K562 (cell line): ENCODE results near the gene TTLL4. TPM values are rescaled to one million over a fixed set of nuclear protein-coding genes. Genes with fewer than 3 reads are reported as not detected.

ENCODE experiments used
- ATAC-seq: fragments of 200-7000 bp; cut with Tn5 transposase; 3 replicates; pipeline ENCODE4 v1.9.1; 2020; ENCODE audit warnings: moderate library complexity
- BruUV-seq: library from RNA; stranded (reverse); fragments of 400-500 nt; replicated peaks from 2 replicates; lab custom pipeline; 2021; lab: Mats Ljungman, UMichigan
- CTCF ChIA-PET: fragments of 300-600 bp; formaldehyde crosslinking; extraction: SDS; loops from one replicate; lab custom pipeline; 2021; ENCODE audit warnings: low intra/inter-chr PET ratio; lab: Yijun Ruan, JAX
- POLR2A ChIA-PET: fragments of 300-600, 350-650 bp; sonication (Branson Sonifier 250); formaldehyde crosslinking; extraction: SDS; loops from one replicate; lab custom pipeline; 2021; ENCODE audit warnings: antibody characterized with exemption, inconsistent platforms; lab: Yijun Ruan, JAX
- DNase-seq, 4 experiments: peaks; one replicate each; pipeline versions ENCODE4 v3.0.0 to v3.0.0-alpha.2; 2011 to 2018; ENCODE audit warnings: low spot score in 3 of 4, mixed read lengths in 3 of 4; ENCODE audit errors: extremely low read depth in 1 of 4
- FAIRE-seq: peaks from 2 replicates; lab custom pipeline; 2011; peaks lifted over from hg19 to GRCh38; lab: Jason Lieb, UNC
- H2AFZ ChIP-seq: 2 replicates; pipeline ENCODE4 v1.6.0; 2011; ENCODE audit warnings: low read depth, low read length, control low read depth, inconsistent platforms
- H3K27ac ChIP-seq: fragments of 200-600 bp; 3 replicates; pipeline ENCODE4 v1.8.0; 2011; ENCODE audit warnings: low read depth, mild to moderate bottlenecking, control low read depth, inconsistent platforms, low read length, moderate library complexity, mixed read lengths; ENCODE audit errors: extremely low read depth
- H3K27me3 ChIP-seq, 2 experiments: fragments of 300-600 bp in 1 of 2; 2 replicates in 1 of 2; 3 replicates in 1 of 2; pipeline versions ENCODE4 v1.6.0 to v1.8.0; 2011; ENCODE audit warnings: inconsistent platforms in 2 of 2, low read length in 2 of 2, mild to moderate bottlenecking in 1 of 2, mixed read lengths in 1 of 2, moderate library complexity in 1 of 2; ENCODE audit not compliant: control insufficient read depth in 2 of 2, insufficient read depth in 2 of 2
- H3K36me3 ChIP-seq: fragments of 300-600 bp; 3 replicates; pipeline ENCODE4 v1.8.0; 2011; ENCODE audit warnings: mild to moderate bottlenecking, low read length, inconsistent platforms; ENCODE audit not compliant: control insufficient read depth, insufficient read depth
- H3K4me1 ChIP-seq, 2 experiments: fragments of 200-600 bp in 1 of 2; replicated peaks in 1 of 2; 2 replicates in 1 of 2; 3 replicates in 1 of 2; pipeline versions ENCODE4 v1.5.1 to v1.8.0; 2011; ENCODE audit warnings: inconsistent platforms in 2 of 2, low read length in 2 of 2, mild to moderate bottlenecking in 1 of 2, mixed read lengths in 1 of 2, moderate library complexity in 1 of 2; ENCODE audit not compliant: control insufficient read depth in 2 of 2, insufficient read depth in 2 of 2
- H3K4me2 ChIP-seq: 2 replicates; pipeline ENCODE4 v1.6.1; 2011; ENCODE audit warnings: low read length, control low read depth, inconsistent platforms, mixed read lengths; ENCODE audit not compliant: insufficient read depth
- H3K4me3 ChIP-seq: fragments of 200-600 bp; sonication (generic), shearing (Covaris generic); 2 replicates; pipeline ENCODE4 v1.5.1; 2016; ENCODE audit warnings: control low read depth, inconsistent platforms
- H3K79me2 ChIP-seq: fragments of 200-600 bp; 3 replicates; pipeline ENCODE4 v1.8.0; 2011; ENCODE audit warnings: low read length, inconsistent platforms; ENCODE audit not compliant: control insufficient read depth, insufficient read depth
- H3K9ac ChIP-seq, 2 experiments: 2 replicates each; pipeline versions ENCODE4 v1.6.0 to v1.6.1; 2011; ENCODE audit warnings: low read depth in 2 of 2, low read length in 2 of 2, control low read depth in 1 of 2, inconsistent platforms in 1 of 2, mild to moderate bottlenecking in 1 of 2, mixed read lengths in 1 of 2; ENCODE audit not compliant: insufficient read depth in 1 of 2
- H3K9me1 ChIP-seq: one replicate; pipeline ENCODE4 v1.6.0; 2011; ENCODE audit warnings: inconsistent platforms, mild to moderate bottlenecking, low read length, moderate library complexity; ENCODE audit not compliant: control insufficient read depth, insufficient read depth
- H3K9me3 ChIP-seq: replicated peaks from 2 replicates; pipeline ENCODE4 v1.5.1; 2011; ENCODE audit warnings: low read depth, low read length, inconsistent platforms; ENCODE audit not compliant: control insufficient read depth, insufficient read depth
- H4K20me1 ChIP-seq: replicated peaks from 2 replicates; pipeline ENCODE4 v1.6.1; 2011; ENCODE audit warnings: low read length, inconsistent platforms, mixed read lengths; ENCODE audit not compliant: control insufficient read depth, insufficient read depth
- DPF2 ChIP-seq: fragments of 450-650 bp; IDR thresholded peaks from 2 replicates; pipeline ENCODE4 v1.6.1; 2016
- ESRRA ChIP-seq: fragments of 450-650 bp; IDR thresholded peaks from 2 replicates; pipeline ENCODE4 v1.6.1; 2014; ENCODE audit warnings: low read depth, mild to moderate bottlenecking, moderate library complexity, borderline replicate concordance
- FOSL1 ChIP-seq: fragments of 200-800 bp; sonication (Bioruptor generic); conservative IDR thresholded peaks from 2 replicates; pipeline ENCODE4 v1.6.1; 2016; ENCODE audit warnings: missing genetic modification characterization, missing compliant biosample characterization
- HDAC2 ChIP-seq: fragments of 450-650 bp; IDR thresholded peaks from 2 replicates; pipeline ENCODE4 v1.6.1; 2016; ENCODE audit warnings: mild to moderate bottlenecking
- JUND ChIP-seq, 2 experiments: IDR thresholded peaks; 2 replicates in 1 of 2; 3 replicates in 1 of 2; pipeline ENCODE4 v1.6.1; 2011; ENCODE audit warnings: borderline replicate concordance in 2 of 2, low read depth in 2 of 2, low read length in 2 of 2, improper control_type of control experiment in 1 of 2, missing biosample characterization in 1 of 2, missing genetic modification characterization in 1 of 2, missing genetic modification reagents in 1 of 2
- MCM7 ChIP-seq, 2 experiments: fragments of 450-650 bp; IDR thresholded peaks; 2 replicates each; pipeline ENCODE4 v1.6.1; 2016 to 2018
- MEIS2 ChIP-seq: fragments of 450-650 bp; IDR thresholded peaks from 2 replicates; pipeline ENCODE4 v1.6.1; 2014; ENCODE audit warnings: mild to moderate bottlenecking; ENCODE audit not compliant: partially characterized antibody
- SMC3 ChIP-seq: conservative IDR thresholded peaks from 2 replicates; pipeline ENCODE4 v1.6.1; 2011; ENCODE audit warnings: low read depth, low read length, improper control_type of control experiment; ENCODE audit not compliant: insufficient read depth
- ZNF311 ChIP-seq: fragments of 250-450 bp; sonication (Bioruptor Pico); IDR thresholded peaks from 2 replicates; pipeline ENCODE4 v1.4.0; 2020; ENCODE audit warnings: mild to moderate bottlenecking, moderate library complexity
- WGBS: fragments of 100-300 bp; shearing (Covaris generic); methylation state at CpG from one replicate; pipeline ENCODE4 v1.1.6; 2016; ENCODE audit warnings: low coverage, mixed read lengths; ENCODE audit not compliant: insufficient coverage; ENCODE audit errors: missing lambda C conversion rate; 5-methylcytosine and 5-hydroxymethylcytosine counted together
- in situ Hi-C: fragments of 300-500 bp; cut with MboI; formaldehyde crosslinking; loops from 4 replicates; pipeline ENCODE4 v1.15.0; 2018; ENCODE audit warnings: inconsistent platforms, mixed read lengths
- intact Hi-C: fragments of 100-400 bp; cut with micrococcal nuclease; formaldehyde crosslinking; loops from 2 replicates; pipeline ENCODE4 v1.14.2; 2022
- polyA plus RNA-seq, 8 experiments: library from polyadenylated mRNA; depleted of rRNA in 4 of 8; stranded (reverse) in 5 of 8; unstranded in 3 of 8; fragments of >200 nt; fragmentation: Nextera tagmentation in 2 of 8; fragmentation: Illumina TruSeq in 1 of 8; extraction: Ambion mirVana in 2 of 8; extraction: Trizol in 1 of 8; gene quantifications; 2 replicates each; pipeline versions ENCODE4 v1.2.1 to v1.2.3, GENCODE V29; 2011 to 2014; ENCODE audit warnings: inconsistent platforms in 1 of 8, missing spikeins in 1 of 8
- total RNA-seq, 7 experiments: library from RNA; depleted of rRNA in 6 of 7; stranded (reverse); fragments of >200 nt in 6 of 7; fragmentation: Illumina TruSeq in 2 of 7; extraction: Trizol in 2 of 7; gene quantifications; 2 replicates each; pipeline versions ENCODE4 v1.2.1 to v1.2.3, GENCODE V29; 2011 to 2021; ENCODE audit warnings: low replicate concordance in 1 of 7
- TF ChIP-seq, protein P1 (sequence below): fragments of 250-450 bp; sonication (Bioruptor Pico); IDR thresholded peaks from 2 replicates; pipeline ENCODE4 v1.8.0; 2022; ENCODE audit warnings: moderate library complexity, mild to moderate bottlenecking, inconsistent platforms
- TF ChIP-seq, protein P2 (sequence below), 2 experiments: fragments of 450-650 bp in 1 of 2; sonication (generic) in 1 of 2; formaldehyde crosslinking in 1 of 2; IDR thresholded peaks in 1 of 2; conservative IDR thresholded peaks in 1 of 2; 2 replicates each; pipeline versions ENCODE4 v1.6.1 to v1.8.1; 2016 to 2023; ENCODE audit warnings: mild to moderate bottlenecking in 2 of 2, moderate library complexity in 2 of 2, inconsistent platforms in 1 of 2, missing genetic modification reagents in 1 of 2
- TF ChIP-seq, protein P3 (sequence below): sonication (generic); formaldehyde crosslinking; IDR thresholded peaks from 2 replicates; pipeline ENCODE4 v1.5.0; 2020; ENCODE audit warnings: missing genetic modification reagents

TTLL4 gene
- total and polyA plus RNA-seq, 9 of the 15 experiments (the other 6 are each of a cell fraction or from before 2014, with no cell fraction given): 12.6 to 67.5 (median 24.5) TPM

DNA sequence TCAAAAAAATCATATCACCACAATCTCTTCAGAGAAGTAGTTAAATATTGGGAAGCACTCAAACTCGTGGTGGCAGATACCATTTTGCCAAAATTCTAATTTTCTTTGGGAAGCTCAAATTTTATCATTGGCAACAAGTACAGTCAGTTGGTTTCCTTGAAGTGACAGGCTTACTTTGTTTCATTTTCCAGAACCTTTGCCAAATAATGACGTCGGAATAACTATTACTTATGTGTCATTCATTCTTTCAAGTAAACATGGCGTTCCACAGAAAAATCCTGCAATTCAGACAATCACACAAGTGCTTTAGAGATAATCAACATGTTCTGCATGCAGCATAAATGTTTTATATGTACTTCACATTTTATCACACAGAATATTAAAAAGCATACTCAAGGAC, 5.4 kb downstream of the TTLL4 start:
- no peak for DNase-seq
- Histone ChIP-seq H3K9ac (no peak overlapping the region), H2AFZ (no peak overlapping the region), H4K20me1 (peaks cover 4% of the 10 kb centered on the region; the same call in 1 of the 2 replicates), H3K36me3 (peaks cover 29% of the 10 kb centered on the region), H3K27ac (no peak overlapping the region), H3K4me3 (no peak overlapping the region), H3K9me3 (no peaks in the 10 kb centered on the region), H3K27me3 (no peaks in the 10 kb centered on the region), H3K79me2 (peaks cover 66% of the 10 kb centered on the region), H3K9me1 (peaks cover 5% of the 10 kb centered on the region), H3K4me2 (no peak overlapping the region), H3K4me1 (peaks cover 10 to 29% of the 10 kb centered on the region in 2 experiments)
- whole genome bisulfite sequencing: 79% methylated on average over 4 of the region's 4 CpGs
- intact Hi-C loops: no loop called here
- BruUV-seq: no TSS peak
- ChIA-PET POLR2A (no interaction called here), CTCF (no interaction called here)
- TF ChIP-seq, protein P1, sequence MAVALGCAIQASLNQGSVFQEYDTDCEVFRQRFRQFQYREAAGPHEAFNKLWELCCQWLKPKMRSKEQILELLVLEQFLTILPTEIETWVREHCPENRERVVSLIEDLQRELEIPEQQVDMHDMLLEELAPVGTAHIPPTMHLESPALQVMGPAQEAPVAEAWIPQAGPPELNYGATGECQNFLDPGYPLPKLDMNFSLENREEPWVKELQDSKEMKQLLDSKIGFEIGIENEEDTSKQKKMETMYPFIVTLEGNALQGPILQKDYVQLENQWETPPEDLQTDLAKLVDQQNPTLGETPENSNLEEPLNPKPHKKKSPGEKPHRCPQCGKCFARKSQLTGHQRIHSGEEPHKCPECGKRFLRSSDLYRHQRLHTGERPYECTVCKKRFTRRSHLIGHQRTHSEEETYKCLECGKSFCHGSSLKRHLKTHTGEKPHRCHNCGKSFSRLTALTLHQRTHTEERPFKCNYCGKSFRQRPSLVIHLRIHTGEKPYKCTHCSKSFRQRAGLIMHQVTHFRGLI (CRISPR knock-in tag): no peak
- no peak for TF ChIP-seq MCM7 (IDR thresholded peaks at IDR 0.05)
- no peak for TF ChIP-seq HDAC2
- FAIRE-seq: no peak
- in situ Hi-C loops: no loop called here
- no peak for ATAC-seq

DNA sequence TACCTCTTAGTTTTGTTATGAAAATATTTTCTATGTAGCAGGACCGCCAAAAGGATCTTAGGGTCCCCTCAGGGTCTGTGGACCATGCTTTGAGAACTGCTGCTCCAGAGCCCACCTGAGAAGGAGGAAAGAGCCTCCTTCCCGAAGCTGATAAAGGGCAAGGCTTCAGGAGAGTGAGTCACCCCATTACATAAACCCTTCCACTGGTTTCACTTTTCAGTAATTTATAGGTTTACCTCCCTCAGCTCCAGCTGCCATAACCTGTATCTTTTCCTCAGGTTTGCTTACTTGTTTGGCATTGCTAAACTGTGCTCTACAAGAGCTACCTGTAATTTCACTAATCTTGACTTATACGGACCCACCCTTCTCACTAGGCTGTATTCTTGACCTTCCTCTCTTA, 6.6 kb downstream of the TTLL4 start:
- in situ Hi-C loops (no loop called here), intact Hi-C loops (no loop called here)
- H3K27me3 ChIP-seq: no peaks in the 10 kb centered on the region
- H3K4me1 ChIP-seq: peaks cover 18 to 34% of the 10 kb centered on the region in 2 experiments
- FAIRE-seq: no peak
- DNase-seq: peak in 1 of 4 experiments; percentile 17
- H3K4me3 ChIP-seq: no peak overlapping the region
- WGBS: 30% methylated on average over 2 of the region's 3 CpGs
- peaks cover 5% of the 10 kb centered on the region for H3K9me1 ChIP-seq
- H3K9ac ChIP-seq: no peak overlapping the region
- peaks cover 60% of the 10 kb centered on the region for H3K79me2 ChIP-seq
- no peak overlapping the region for H2AFZ ChIP-seq
- H3K36me3 ChIP-seq: peaks cover 29% of the 10 kb centered on the region
- BruUV-seq: no TSS peak
- POLR2A ChIA-PET: no interaction called here
- no peak overlapping the region for H3K27ac ChIP-seq
- no peak overlapping the region; the same call in 1 of the 2 replicates for H3K4me2 ChIP-seq
- H3K9me3 ChIP-seq: no peaks in the 10 kb centered on the region
- H4K20me1 ChIP-seq: peaks cover 4% of the 10 kb centered on the region; the same call in 1 of the 2 replicates
- ATAC-seq: peak; percentile 69; the same call in 2 of the 3 replicates
- CTCF ChIA-PET: no interaction called here
- TF ChIP-seq, protein P2, sequence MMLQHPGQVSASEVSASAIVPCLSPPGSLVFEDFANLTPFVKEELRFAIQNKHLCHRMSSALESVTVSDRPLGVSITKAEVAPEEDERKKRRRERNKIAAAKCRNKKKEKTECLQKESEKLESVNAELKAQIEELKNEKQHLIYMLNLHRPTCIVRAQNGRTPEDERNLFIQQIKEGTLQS (IDR thresholded peaks at IDR 0.05): peak; percentile 80
- TF ChIP-seq, protein P2 (CRISPR knock-in tag; conservative IDR thresholded peaks at IDR 0.05): no peak
- TF ChIP-seq DPF2 (peak; percentile 42; the same call in 1 of the 2 replicates), FOSL1 (peak; percentile 75), MEIS2 (peak; percentile 84), ZNF311 (CRISPR knock-in tag) (no peak), ESRRA (no peak), JUND (IDR thresholded peaks at IDR 0.05; ENCODE audit: borderline replicate concordance, low read depth, low read length) (peak; percentile 88), JUND (tag; IDR thresholded peaks at IDR 0.05; ENCODE audit: borderline replicate concordance, low read depth, low read length) (peak; percentile 85; the same call in 2 of the 3 replicates), SMC3 (no peak)
- TF ChIP-seq, protein P3, sequence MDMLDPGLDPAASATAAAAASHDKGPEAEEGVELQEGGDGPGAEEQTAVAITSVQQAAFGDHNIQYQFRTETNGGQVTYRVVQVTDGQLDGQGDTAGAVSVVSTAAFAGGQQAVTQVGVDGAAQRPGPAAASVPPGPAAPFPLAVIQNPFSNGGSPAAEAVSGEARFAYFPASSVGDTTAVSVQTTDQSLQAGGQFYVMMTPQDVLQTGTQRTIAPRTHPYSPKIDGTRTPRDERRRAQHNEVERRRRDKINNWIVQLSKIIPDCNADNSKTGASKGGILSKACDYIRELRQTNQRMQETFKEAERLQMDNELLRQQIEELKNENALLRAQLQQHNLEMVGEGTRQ: no peak
